SK-N-MC (cell line): ENCODE results near the gene GRIK2.
A peak's percentile ranks its signal among the peaks of the same experiment; 100 is the strongest.

Source experiments
- DNase-seq: peaks from one replicate; pipeline ENCODE4 v3.0.0-alpha.2; 2011; ENCODE audit warnings: low read depth, low spot score
- H3K27ac ChIP-seq: fragments of 200-600 bp; sonication (generic); 2 replicates; pipeline ENCODE4 v1.5.1; 2016; ENCODE audit warnings: mixed run types
- H3K36me3 ChIP-seq: fragments of 200-600 bp; sonication (generic); 2 replicates; pipeline ENCODE4 v1.6.1; 2017; ENCODE audit warnings: antibody characterized with exemption, low read length, mixed read lengths; ENCODE audit not compliant: insufficient read depth
- H3K4me3 ChIP-seq: fragments of 200-600 bp; sonication (generic); 2 replicates; pipeline ENCODE4 v1.5.1; 2016
- H3K9ac ChIP-seq: fragments of 200-600 bp; sonication (generic); 2 replicates; pipeline ENCODE4 v1.8.0; 2017; ENCODE audit warnings: mixed run types, mixed read lengths; ENCODE audit not compliant: insufficient read length
- H3K9me3 ChIP-seq: fragments of 200-600 bp; sonication (generic); 2 replicates; pipeline ENCODE4 v1.6.1; 2017; ENCODE audit warnings: low read depth, mild to moderate bottlenecking, antibody characterized with exemption, low read length, moderate library complexity, mixed read lengths
- EZH2 ChIP-seq: fragments of 200-600 bp; sonication (generic); IDR thresholded peaks from one replicate; pipeline ENCODE4 v1.6.1; 2017; ENCODE audit warnings: antibody characterized with exemption
- FOXP2 ChIP-seq: optimal IDR thresholded peaks from 2 replicates; pipeline ENCODE3; 2011; ENCODE audit warnings: mild to moderate bottlenecking, moderate library complexity; ENCODE audit not compliant: insufficient read depth; ENCODE audit errors: extremely low read length, control extremely low read depth
- POLR2AphosphoS5 ChIP-seq: IDR thresholded peaks from 2 replicates; pipeline ENCODE4 v1.6.1; 2012; ENCODE audit warnings: mild to moderate bottlenecking, low read depth, low read length, borderline replicate concordance

The GRIK2 gene

DNA sequence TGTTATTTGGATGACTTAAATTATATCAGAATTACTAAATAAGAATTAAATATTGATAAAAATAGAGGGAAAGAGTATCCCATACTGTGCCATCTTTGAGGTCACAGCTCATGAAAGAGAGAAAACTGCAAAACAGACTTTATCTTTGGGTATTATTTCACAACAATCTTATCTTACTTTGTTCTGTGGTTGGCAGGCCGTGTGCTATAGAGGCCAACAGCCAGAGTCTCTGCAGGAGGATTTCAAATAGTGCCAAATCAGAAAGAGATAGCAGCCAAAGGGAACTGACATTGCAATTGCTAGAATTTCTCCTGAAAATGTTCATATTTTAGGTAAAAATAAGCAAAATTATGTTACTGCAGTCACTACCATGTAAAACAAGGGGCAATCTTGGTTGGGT, 354.2 kb downstream of the GRIK2 start:
- Histone ChIP-seq H3K9me3 (no peaks in the 10 kb centered on the region), H3K9ac (no peak overlapping the region), H3K27ac (no peak overlapping the region), H3K36me3 (no peaks in the 10 kb centered on the region), H3K4me3 (no peak overlapping the region)
- TF ChIP-seq FOXP2 (no peak), POLR2AphosphoS5 (no peak)
- no peak for DNase-seq

DNA sequence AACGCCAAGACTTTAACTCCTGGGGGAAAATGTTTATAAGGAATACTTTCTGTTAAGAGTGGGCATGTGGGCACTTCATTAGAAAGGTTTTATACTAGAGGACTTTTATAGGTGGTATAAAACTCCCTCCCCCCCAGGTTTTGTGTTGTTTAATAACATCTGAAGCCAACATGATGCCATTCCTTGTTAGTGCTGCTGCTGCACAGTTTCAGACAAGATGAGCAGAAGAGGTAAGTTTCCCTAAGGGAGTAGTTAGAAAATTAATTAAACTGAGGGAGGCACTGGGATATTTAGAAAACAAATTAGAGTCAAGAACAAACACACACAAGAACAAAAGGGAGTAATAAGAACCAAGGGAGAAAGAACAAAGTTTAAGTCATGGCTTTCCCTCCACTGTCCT, 362.4 kb downstream of the GRIK2 start:
- Histone ChIP-seq H3K27ac (no peak overlapping the region), H3K4me3 (no peak overlapping the region), H3K36me3 (no peaks in the 10 kb centered on the region), H3K9ac (no peak overlapping the region), H3K9me3 (no peaks in the 10 kb centered on the region)
- TF ChIP-seq EZH2 (no peak), FOXP2 (no peak), POLR2AphosphoS5 (no peak)
- no peak for DNase-seq

GRCh38 chr6:101758368-101758767, 364.9 kb downstream of the GRIK2 start:
- peak; percentile 68; the same call in 1 of the 2 replicates for TF ChIP-seq POLR2AphosphoS5
- no peak for TF ChIP-seq EZH2
- no peak for TF ChIP-seq FOXP2
- Histone ChIP-seq H3K36me3 (no peaks in the 10 kb centered on the region), H3K27ac (peak overlapping the region; percentile 73; the same call in 1 of the 2 replicates), H3K4me3 (peak overlapping the region; percentile 3; the same call in 1 of the 2 replicates), H3K9ac (no peak overlapping the region), H3K9me3 (no peaks in the 10 kb centered on the region)
- DNase-seq, result peak; percentile 78

GRCh38 chr6:101760843-101761621, 367.5 kb downstream of the GRIK2 start:
- DNase-seq, result peak; percentile 85
- Histone ChIP-seq H3K9me3 (no peaks in the 10 kb centered on the region), H3K36me3 (no peaks in the 10 kb centered on the region), H3K9ac (no peak overlapping the region), H3K4me3 (peak overlapping the region; percentile 26; the same call in 1 of the 2 replicates), H3K27ac (peak overlapping the region; percentile 74; the same call in 1 of the 2 replicates)
- no peak for TF ChIP-seq EZH2
- TF ChIP-seq FOXP2, result no peak
- no peak for TF ChIP-seq POLR2AphosphoS5

DNA sequence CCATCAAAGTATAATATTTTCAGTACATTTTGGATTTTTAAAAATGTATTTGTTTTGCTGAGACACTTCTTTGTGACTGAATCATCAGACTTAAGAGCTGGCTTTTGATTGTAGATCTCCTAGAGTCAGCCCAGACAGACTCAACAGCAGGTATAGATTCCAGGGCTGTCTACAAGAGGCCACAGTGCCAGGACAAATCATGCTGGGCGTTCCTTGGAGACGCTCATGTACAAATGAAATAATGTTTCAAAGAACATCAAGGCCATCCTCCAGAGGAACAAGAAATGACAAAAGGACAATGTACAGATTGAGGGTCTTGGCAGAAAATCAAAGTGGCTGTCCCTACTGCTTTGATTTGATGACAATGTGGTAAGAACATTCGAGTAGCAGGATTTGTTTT, 369.3 kb downstream of the GRIK2 start:
- no peak for TF ChIP-seq FOXP2
- TF ChIP-seq POLR2AphosphoS5, result no peak
- TF ChIP-seq EZH2, result no peak

DNA sequence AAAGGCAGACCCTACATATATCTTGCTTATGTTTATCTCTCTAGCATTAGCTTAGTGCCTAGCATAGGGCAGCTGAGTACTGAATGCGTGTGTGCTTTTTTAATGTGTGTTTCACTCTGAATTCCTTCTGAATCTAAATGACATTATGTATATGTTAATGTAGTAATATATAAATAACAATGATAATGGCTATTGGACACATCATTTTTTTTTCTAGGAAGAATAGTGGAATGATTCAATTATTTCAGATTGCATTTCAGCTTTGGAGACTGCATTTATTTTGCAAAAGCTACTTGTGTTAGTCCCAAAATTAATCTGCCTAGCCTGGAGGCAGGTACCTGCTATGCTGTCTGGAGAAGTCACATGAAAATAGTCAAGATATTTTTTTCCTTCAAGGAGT, 371.8 kb downstream of the GRIK2 start:
- Histone ChIP-seq H3K36me3 (no peaks in the 10 kb centered on the region), H3K9me3 (no peaks in the 10 kb centered on the region), H3K27ac (no peak overlapping the region), H3K4me3 (no peak overlapping the region), H3K9ac (no peak overlapping the region)
- DNase-seq, result no peak
- TF ChIP-seq FOXP2 (no peak), POLR2AphosphoS5 (no peak), EZH2 (no peak)

More for the DNA sequence above, 369.3 kb downstream of the GRIK2 start:
- Histone ChIP-seq H3K9ac (no peak overlapping the region), H3K4me3 (no peak overlapping the region), H3K36me3 (no peaks in the 10 kb centered on the region), H3K27ac (no peak overlapping the region), H3K9me3 (no peaks in the 10 kb centered on the region)
- no peak for DNase-seq

GRCh38 chr6:101770116-101770515, 376.6 kb downstream of the GRIK2 start:
- no peak for DNase-seq
- H3K36me3 ChIP-seq, result no peaks in the 10 kb centered on the region; the same call in 1 of the 2 replicates
- H3K27ac ChIP-seq, result no peak overlapping the region
- no peak overlapping the region for H3K4me3 ChIP-seq
- H3K9me3 ChIP-seq, result no peaks in the 10 kb centered on the region
- no peak for TF ChIP-seq FOXP2
- TF ChIP-seq POLR2AphosphoS5, result no peak
- no peak for TF ChIP-seq EZH2
- H3K9ac ChIP-seq, result no peak overlapping the region

- TF ChIP-seq POLR2AphosphoS5 (no peak), FOXP2 (no peak), EZH2 (no peak)
These were observed 383.4 kb downstream of the GRIK2 start for GRCh38 chr6:101776919-101777350.

More at GRCh38 chr6:101776919-101777350, 383.4 kb downstream of the GRIK2 start:
- H3K9me3 ChIP-seq, result no peaks in the 10 kb centered on the region
- no peak overlapping the region for H3K27ac ChIP-seq
- H3K4me3 ChIP-seq, result no peak overlapping the region
- no peak overlapping the region for H3K9ac ChIP-seq
- H3K36me3 ChIP-seq, result no peaks in the 10 kb centered on the region; the same call in 1 of the 2 replicates
- no peak for DNase-seq
